ENCODE results near the gene CALU.

Gene CALU

GRCh38 chr7:128778946-128779345, 39.8 kb downstream of the CALU start:
- TF ChIP-seq CTCF (IDR thresholded peaks at IDR 0.05), result no peak

GRCh38 chr7:128781126-128781525, 42.0 kb downstream of the CALU start:
- TF ChIP-seq CTCF (IDR thresholded peaks at IDR 0.05), result no peak

- TF ChIP-seq CTCF (IDR thresholded peaks at IDR 0.05), result no peak
These were observed 42.7 kb downstream of the CALU start for GRCh38 chr7:128781851-128782250.

GRCh38 chr7:128783143-128783861, 44.1 kb downstream of the CALU start:
- no peak for TF ChIP-seq CTCF (IDR thresholded peaks at IDR 0.05)

- no peak for TF ChIP-seq CTCF (IDR thresholded peaks at IDR 0.05)
These were observed 46.6 kb downstream of the CALU start for GRCh38 chr7:128785738-128786137.

- TF ChIP-seq CTCF (IDR thresholded peaks at IDR 0.05), result no peak
These were observed 49.6 kb downstream of the CALU start for GRCh38 chr7:128788446-128789412.

GRCh38 chr7:128790315-128791041, 51.3 kb downstream of the CALU start:
- TF ChIP-seq CTCF (IDR thresholded peaks at IDR 0.05), result no peak

All from LNCAP (cell line).